ENCODE data around the gene SERTAD4.

The SERTAD4 gene

DNA sequence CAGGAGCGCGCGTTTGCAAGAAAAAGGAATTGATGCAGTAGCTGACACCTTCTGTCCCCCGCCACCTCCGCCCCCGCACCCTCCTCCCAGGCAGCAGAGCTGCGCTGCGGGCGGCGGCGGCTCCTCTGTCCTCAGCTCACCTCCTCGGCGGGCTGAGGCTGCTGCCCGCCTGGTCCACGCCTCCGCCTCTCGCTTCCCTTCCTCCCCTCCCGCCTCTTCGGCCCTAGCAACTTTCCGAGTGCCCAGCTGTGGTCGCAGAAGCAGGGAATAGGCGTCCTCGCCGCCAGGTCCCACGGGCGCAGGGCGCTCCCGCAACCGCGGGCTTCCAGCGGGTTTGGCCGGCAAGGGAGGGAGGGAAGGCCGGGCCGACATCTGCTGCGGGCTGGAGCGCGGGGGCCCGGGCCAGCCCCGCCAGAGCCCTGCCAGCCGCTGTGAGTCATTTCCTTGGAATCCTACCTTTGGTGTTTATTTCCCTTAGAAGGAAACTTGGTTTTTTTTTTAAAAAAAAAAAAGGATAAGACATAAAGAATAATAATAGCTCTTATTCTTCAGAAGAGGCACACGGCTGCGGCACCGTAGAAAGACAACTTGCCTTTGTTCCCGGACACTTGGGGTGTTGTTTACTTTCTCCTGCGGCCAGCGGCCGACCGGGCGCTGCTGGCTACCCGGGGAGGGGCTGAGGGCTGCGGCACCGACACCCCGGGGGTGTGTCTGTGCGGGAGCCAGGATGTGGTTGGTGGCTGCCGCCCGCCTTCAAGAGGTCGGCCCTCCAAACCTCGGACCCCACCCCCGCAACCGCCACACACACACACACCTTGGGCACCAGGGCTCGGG is 1.1 kb downstream of the SERTAD4 start:
- no peak for DNase-seq

DNA sequence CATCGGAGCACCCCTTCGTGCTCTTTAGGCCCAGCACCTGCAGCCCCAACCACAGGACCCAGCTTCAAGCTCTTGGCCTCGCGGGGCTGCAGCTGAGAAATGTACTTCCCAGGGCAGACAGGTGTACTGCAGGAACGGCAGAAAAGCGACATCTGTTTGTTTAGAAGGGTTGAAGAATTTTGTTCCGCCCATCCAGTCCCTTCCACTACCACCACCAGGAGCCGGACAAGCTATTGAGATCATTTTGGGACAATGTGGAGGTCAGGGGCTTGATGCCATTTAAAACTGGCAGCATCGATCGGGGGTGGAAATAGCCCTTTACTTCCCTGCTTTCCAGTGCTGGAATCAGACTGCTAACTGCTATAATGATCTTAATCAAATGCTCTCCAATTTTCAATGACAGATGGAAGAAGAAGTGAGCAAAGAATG is 1.7 kb downstream of the SERTAD4 start:
- no peak for DNase-seq

DNA sequence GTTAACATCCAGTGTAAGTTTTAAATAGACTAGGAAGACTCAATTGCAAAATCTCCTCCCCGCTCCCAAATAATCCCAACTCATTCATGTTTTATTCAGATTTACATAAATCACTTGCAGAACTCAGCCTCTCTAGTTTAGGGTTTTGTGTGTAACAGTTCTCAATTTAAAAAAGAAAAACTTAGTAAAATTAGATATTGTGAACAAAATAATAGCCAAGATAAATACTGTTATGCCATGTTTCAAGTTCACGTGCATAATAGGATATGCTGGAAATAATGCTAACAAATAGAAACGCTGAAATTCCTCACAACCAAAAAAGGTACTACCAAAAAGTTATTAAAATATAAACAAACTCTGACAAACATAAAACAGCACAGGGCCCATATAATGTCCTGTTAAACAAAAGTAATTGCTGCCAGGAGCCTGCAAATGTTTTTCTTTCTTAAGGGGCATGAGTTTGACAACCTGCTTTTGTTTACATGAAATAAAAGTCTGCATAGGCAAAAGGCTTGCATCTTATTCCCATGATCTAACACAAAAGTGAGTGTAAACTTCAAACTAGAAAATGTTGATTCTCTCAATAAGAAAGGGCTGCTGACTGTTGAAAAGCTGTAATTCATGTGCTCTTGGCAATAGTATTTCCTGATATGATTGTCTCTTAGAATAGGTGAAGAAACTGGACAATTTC is 2.9 kb downstream of the SERTAD4 start:
- DNase-seq: no peak

DNA sequence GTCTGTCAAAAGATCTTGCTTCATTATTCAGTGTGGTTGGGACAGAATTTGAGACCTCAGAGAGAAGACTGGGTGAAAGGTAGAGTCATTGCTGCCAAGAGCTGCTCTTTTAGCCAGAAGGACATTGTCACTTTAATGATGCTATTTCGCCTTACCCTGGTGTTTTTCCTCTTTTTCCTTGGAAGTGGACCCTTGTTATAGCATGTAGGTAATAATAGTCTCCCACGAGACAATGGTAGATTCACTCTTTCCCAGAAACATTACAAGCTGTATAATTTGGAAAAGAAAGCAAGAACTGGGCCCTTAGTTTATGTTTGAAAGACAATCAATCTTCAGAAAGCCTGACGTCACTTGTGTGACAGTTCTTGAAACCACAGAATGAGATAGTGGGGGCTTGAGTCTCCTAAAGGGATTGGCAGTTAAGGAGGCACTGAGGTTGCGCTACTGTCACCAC is 3.8 kb downstream of the SERTAD4 start:
- no peak for DNase-seq

DNA sequence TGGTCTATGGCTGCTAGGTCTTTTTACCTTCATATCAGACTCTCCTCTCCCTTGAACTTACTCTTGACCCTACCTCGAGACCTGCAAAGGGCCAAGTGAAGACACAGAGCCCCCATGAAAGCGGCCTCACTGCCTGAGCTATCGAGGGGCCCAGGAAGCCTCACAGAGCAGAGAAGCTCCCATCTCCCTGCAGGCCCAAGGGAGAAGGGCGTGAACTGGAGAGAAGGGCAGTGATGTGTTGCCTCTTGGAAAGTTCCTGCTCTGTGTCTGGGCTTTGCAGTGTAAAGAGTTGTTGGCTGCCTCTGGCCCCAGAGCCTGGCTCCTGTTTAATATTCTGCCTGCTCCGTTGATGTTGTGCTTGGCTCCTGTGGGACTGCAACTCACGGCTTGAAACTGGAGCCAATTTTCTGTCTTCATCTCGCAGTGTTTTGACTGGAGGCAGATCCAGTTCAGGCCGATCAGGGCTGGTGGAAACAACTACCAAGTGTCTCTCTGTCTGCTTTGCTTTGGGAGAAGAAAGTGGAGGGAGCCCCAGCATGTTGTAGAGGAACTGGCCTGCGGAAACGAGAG is 4.3 kb downstream of the SERTAD4 start:
- DNase-seq: no peak

DNA sequence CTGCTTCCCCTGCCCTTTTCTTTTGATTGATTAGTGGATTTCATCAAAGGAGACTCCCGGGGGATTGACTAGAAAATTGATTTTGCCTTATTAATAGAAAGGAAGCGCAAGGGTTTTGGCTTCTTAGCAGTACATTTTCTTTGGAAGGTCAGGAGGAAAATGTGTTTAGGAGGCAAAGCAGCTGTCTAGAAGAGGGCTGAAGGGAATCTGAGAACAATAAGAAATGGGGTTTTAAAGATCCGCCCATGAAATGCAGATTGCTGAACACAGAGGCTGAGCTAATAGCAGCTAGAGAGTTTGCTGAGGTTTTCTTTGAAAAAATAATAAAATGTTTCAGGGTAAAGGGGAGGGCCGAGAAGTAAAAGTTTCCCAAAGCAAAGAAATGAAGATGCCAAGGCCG is 4.9 kb downstream of the SERTAD4 start:
- no peak for DNase-seq

DNA sequence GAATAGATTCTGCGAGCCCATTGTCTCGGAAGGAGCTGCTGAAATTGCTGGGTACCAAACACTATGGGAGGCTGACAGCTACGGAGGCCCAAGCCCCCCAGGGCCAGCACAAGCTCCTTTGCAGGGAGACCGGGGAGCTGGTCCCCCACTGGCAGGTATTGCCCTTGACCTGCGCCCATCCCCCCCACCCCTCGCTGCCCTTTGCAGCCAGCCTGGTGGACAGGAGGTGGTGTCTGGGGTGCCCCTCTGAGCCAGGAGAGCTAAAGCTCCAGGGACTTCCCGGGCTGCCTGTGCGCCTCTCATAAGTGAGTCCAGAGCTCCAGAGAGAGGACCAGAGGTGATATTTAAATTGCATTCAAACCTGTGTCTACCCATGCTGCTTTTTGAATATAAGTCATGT is 5.4 kb downstream of the SERTAD4 start:
- no peak for DNase-seq

DNA sequence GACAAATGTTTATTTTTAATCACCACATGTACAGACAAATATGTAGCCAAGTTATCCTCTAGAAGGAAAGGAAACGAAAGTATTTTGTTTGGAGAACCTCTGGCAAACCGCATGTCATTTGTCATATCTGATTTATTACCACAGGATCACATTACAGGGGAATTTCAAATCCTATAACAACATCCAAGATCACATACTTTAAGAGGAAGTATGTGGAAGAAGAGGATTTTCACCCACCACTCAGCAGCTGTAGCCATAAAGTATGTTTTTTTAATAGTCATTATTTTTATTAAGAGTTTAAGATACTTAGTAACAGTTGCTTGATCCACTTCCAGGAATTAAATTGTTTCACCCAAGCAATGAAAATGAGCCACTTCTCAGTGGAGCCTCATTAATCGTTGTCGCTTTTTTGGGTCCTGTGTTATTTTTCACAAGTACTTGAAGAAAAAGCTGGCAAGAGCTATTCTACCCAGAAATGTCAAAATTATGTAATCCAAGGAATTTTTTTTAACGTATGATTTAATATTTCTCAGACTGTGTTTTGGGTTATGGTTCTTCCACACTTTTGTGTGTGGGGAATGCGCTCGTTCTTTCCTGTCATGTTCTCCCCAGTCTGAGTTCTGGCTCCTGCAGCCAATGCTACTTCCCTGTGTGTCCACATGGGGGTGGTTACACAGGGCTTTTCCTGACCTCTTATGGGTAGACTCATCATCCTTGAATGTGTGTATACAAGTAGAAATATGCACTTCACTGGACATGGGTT is 6.9 kb downstream of the SERTAD4 start:
- DNase-seq: no peak

DNA sequence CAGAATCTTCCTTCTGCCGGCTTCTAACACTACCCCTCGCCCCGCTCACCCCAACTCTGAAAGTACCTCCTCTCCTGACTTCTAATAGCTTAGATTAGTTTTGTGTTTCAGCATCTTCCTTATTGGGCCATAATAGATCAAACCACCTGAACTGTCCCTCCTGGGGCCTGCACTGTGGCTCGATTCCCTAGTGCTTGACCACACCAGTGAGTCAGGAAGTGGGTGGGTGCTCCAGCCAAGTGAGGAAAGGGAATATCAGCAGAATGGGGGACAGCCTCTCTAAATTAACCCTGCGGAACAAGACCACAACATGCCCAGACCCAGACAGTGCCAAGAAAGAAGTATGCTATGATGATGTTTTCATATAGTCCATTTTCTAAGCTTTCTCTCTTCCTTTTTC is 8.5 kb downstream of the SERTAD4 start:
- DNase-seq: no peak

DNA sequence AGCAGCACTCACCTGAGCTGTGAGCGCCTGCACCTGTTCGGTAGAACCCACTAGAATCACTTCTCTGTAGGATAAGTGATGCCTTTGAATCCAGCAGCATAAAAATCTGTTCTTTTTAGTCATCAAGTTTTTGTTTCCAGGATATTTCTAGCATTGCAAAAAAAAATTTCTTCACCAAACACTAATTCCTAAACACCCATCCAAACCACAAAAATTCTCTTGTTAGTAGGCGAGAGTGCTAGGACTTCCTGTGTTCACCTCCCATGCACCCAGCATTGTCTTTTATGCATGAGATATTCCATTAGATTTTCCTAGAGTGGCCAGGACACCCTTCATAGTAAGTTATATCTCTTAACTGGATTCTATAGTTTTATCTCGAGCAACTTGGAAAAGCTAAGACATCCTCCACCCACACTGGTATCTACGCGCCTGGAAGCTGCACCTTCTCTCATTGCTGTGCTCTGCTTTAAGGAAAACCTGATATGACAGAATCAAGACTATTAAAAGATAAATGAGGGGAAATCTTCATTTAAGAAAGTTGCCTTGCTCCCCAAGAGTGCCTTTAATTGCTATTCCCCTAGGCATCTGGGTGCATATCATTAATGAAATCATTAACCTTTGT is 12.3 kb downstream of the SERTAD4 start:
- no peak for DNase-seq

DNA sequence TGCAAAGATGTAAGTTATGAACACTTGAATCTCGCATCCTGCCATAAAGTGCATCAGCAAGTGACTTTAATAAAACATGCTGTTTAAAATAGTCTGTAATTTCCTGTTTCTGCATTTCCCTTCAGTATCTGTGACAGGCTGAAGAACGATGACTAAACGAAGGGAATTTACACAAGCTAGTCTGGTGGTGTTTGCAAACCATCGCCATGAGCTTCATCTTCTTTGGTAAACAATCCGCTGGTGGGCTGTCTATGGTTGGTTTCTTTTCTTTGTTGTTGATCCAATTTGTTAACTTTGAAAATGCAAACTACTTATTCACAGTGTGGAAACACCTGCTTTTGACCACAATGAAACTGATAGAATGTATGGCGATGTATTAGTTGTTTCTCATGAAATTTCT is 13.9 kb downstream of the SERTAD4 start:
- DNase-seq: no peak

DNA sequence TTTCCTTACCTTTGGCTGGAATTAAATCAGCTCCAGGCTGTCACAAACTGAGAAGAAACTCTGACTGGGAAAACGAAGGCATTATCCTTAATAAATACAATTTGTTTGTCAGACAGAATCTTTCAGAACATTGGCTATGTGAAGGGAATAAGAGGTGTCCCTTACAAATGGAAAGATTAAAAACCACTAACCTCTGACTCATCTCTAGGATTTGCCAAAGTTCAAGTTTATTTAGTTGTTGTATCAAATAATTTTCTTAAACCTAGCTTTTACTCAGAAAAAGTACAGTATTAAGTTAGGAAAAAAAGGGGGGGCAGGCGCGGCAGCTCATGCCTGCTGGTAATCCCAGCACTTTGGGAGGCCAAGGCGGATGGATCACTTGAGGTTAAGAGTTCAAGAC is 15.7 kb downstream of the SERTAD4 start:
- DNase-seq: no peak

DNA sequence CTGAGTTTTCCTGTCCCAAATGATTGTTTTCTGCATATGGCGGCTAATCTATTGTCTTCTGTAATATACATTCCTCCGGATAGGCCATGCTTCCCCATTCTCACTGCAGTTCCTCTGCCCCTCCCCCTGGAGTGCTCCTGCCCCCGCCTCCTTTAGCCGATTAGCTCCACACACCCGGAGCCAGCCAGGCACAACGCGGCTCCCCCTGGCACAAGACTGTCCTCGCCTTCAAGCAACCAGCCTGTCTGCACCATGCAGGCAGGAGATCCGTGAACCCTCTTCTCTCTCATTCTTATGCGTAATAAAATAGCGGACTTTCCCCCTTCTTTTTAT is 18.0 kb downstream of the SERTAD4 start:
- no peak for DNase-seq

DNA sequence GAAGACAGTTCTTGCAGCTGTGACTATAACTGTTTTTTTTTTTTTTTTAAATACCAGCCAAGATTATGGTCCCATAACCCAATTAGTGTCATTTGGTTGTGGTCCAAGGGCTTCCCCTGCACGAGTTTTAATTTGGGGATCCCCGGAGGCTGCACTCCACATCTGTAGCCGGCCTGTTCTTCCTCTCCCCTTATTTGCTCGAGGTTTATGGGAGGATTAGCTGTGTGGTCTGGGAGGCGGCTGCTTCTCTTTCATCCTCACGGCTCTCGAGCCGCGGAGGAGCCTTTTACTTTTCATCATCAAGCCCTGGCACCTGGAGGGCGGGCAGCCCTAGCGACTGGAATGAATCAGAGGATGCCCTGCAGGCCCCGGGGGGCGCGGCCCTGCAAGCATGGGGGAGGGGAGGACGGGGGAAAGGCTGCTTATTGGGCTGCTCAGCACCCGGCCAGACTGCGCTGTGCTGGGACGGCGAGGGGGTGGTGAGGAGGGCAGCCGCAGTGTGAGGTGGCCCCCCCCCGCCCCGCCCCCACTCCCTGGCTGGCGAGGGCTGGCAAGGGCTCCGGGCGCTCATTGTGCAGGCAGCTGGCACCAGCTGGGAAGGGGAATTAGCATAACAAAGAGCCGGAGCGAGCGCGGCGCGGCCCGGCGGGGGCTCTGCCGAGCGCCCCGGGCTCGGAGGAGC is 18.5 kb downstream of the SERTAD4 start:
- DNase-seq: no peak

DNA sequence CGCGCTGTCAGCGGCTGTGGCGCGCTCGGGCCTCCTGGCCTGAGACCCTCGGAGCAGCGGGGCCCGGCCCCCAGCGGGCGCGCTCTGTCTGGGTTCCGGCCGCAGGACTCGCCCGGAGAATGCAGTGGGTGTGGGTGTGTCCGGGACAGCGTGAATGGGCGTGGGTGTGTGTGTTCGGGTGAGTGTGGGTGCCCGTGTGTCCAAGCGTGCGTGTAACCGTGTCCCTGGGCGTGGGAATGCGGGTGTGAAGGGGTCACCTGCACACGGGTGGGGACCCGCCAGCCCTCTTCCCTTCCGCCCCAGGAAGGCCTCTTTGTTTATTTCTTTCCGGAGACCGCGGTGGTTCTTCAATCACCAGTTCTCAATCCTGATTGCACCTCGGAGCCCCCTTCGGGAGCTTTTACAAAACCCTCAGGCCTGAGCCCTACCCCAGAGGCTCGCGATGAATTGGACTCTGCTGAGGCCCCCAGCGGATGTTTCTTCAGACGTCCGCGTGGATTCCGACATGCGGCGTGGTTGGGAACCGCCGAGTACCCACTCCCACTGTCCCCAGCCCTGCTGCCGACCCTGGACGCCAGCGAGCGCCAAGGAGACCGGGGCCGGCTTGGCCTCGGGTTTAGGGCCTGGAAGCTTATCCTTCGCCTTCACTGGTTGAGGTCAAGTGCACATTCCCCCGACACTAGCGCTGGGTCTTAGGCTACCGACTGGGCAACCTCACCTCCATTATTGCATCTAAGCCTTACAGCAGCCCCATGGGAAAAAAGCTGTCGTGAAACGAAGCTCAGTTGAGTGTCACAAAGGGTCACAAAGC is 19.3 kb downstream of the SERTAD4 start:
- DNase-seq: no peak

DNA sequence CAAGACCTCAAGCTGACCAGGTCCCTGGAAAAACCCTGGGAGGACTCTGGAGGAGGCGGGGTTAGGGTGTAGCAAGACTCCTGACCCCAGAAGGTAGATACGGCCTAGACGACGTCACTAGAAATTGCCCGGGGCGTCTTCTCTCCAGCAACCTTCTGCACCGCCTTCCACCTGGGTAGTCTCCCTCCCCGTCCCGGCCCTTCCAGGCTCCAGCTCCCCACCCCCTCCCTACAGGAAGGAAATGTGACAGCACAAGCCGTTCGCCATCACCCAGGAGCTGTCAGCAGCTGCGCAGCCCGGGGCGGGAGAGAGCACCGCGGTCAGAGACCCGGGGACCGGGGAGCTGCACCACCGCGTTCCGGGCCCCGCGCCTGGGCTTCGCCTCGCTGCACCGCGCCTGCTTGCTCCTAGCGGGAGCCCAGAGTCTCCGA is 20.0 kb downstream of the SERTAD4 start:
- no peak for DNase-seq

DNA sequence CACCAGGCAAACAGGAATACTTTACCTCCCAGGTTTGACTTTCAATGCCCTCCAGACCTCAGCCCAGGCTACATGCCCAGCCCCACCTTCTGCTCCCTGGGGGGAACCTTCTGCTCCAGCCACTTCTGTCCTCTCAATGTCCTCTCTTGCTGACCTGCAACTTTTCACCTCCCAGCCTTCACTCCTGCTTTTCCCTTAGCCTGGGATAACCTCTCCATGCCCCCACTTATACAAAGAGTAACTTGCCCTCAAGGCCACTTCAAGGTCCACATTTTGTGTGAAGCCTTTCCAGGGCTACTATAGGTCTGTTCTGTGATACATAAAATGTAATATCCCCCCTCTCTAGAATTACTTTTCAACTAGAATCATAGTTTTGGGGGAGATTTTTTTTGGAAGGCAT is 21.7 kb downstream of the SERTAD4 start:
- DNase-seq: no peak

DNA sequence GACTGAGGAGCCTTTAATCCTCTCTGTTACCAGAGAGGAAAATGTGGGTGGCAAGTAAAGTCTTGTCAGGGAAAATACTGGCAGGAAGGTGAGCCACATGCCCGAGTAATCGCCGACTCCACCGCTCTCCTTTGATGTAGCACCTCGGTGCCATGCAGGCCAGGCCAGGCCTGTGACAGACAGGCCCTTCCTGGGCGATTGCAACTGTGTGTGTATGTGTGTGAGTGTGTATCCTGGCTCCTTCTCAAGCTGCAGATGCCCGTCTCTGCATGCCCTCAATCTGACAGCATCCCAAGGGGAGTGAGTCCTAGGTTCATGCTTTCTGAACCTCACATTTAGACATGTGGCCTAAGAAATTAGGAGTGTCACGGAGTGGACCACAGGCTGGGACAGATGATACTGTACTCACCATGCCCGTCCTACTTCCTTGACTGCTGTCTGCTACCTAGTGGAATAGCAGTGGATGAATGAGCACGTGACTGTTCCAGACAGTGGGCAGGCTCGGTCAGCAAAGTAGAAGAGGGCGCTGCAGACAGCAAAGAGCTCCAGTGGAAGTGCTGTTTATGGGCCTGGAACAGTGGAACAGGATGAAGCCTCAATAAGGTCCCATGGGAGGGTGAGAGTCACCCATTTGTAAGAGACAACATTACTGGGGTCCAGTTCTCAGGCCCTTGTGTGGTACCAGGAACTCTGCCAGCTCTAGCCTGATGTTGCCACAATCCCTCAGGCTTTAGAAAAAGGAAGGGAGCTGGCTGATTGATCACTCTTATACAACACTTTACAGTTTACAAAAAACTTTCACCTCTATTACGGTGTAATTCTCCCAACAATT is 25.3 kb downstream of the SERTAD4 start:
- DNase-seq: no peak

DNA sequence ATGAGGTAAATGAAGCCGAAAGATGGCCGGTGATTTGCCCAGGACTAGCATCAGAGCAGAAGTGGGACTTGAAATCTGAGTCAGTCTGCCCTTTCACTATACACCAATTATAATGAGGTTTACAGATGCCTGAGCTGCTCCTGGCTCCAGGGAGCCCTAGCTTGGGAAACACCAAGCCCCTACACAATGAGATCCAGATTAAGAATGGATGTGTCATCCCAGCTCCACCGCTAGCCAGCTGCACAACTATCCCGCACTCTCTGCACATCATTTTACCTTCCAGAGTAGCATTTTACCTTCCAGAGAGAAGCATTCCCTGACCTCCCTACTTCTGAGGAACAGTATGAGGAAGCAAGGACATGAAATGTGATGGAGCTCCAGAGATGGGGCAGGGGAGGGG is 27.0 kb downstream of the SERTAD4 start:
- DNase-seq: no peak

DNA sequence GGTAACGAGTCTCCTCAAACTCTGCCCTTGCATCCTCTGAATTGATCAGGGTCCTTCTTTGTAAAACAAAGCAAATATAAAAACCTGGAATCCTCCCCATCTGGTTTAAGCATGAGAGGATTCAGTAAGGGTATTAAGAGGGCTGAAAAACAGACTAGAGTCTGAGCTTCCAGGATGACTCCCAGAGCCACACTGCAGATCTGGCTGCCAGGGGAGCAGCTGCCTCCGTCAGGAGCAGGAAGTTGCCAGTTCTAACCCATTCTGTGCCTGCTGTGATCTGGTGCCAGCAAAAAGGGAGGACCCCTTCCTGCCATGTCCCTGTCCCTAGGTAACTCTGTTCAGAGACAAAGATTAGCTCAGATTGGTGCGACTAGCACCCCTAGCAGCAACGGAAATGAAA is 27.5 kb downstream of the SERTAD4 start:
- no peak for DNase-seq
